Left renal cortex interstitium (tissue), 4 donors: Measurements from ENCODE around the gene PIH1D2. TPM values are rescaled to one million over a fixed set of nuclear protein-coding genes. Genes with fewer than 3 reads are reported as not detected.

Experiments used
- polyA plus RNA-seq, 4 donors: library from polyadenylated mRNA; unstranded; fragments of 120-200 nt; gene quantifications; one replicate each; pipeline ENCODE4 v1.2.1, GENCODE V29; 2013; ENCODE audit not compliant: insufficient read length in 4 of 4

Gene PIH1D2
- polyA plus RNA-seq, 4 donors: 7.6 to 13.7 (median 11.0) TPM

Other genes starting within 250 kb of the PIH1D2 start
- gene ALG9, start 202.4 kb downstream of the PIH1D2 start, polyA plus RNA-seq: 10 to 100 TPM; 38.2 to 47.6 (median 42.6) TPM
- gene FDXACB1, start 194.9 kb downstream of the PIH1D2 start, polyA plus RNA-seq: 1 to 10 TPM; 5.1 to 6.1 (median 5.6) TPM
- gene CFAP68, start 194.5 kb downstream of the PIH1D2 start, polyA plus RNA-seq: 10 to 100 TPM; 39.9 to 51.3 (median 43.6) TPM
- gene CRYAB, start 162.2 kb downstream of the PIH1D2 start, polyA plus RNA-seq: 10 to 100 TPM; 46.4 to 69.2 (median 52.6) TPM
- gene HSPB2, start 161.3 kb downstream of the PIH1D2 start, polyA plus RNA-seq: 1 to 10 TPM; 1.8 to 3.1 (median 2.3) TPM
- gene C11orf52, start 155.1 kb downstream of the PIH1D2 start, polyA plus RNA-seq: 10 to 100 TPM in 3 of 4 donors, 1 to 10 TPM in 1; 9.7 to 14.4 (median 12.9) TPM
- gene DIXDC1, start 136.7 kb downstream of the PIH1D2 start, polyA plus RNA-seq: 10 to 100 TPM; 19.2 to 20.7 (median 20.0) TPM
- gene DLAT, start 48.6 kb downstream of the PIH1D2 start, polyA plus RNA-seq: 10 to 100 TPM; 46.3 to 56.9 (median 48.9) TPM
- gene NKAPD1, start 282 bp upstream of the PIH1D2 start, polyA plus RNA-seq: 10 to 100 TPM; 48.8 to 61.1 (median 55.4) TPM
- gene TIMM8B, start 12.7 kb upstream of the PIH1D2 start, polyA plus RNA-seq: 10 to 100 TPM; 65.0 to 88.9 (median 76.5) TPM
- gene SDHD, start 12.9 kb upstream of the PIH1D2 start, polyA plus RNA-seq: 100 to 1,000 TPM; 162 to 223 (median 180) TPM
- 10 to 100 TPM in 2 of 4 donors, 1 to 10 TPM in 2; 4.3 to 15.4 (median 9.4) TPM for gene IL18, start 90.1 kb upstream of the PIH1D2 start, polyA plus RNA-seq
- under 1 TPM; 0.18 to 0.52 (median 0.24) TPM for gene TEX12, start 93.4 kb upstream of the PIH1D2 start, polyA plus RNA-seq
- 1 to 10 TPM; 2.1 to 9.3 (median 4.5) TPM for gene BCO2, start 101.5 kb upstream of the PIH1D2 start, polyA plus RNA-seq
- 10 to 100 TPM; 46.6 to 65.6 (median 54.4) TPM for gene PTS, start 152.4 kb upstream of the PIH1D2 start, polyA plus RNA-seq
- gene PLET1, start 186.8 kb upstream of the PIH1D2 start, polyA plus RNA-seq: under 1 TPM in 1 of 4 donors, not detected in 3; 0.13 TPM